ENCODE results near the gene ACTL6A.

- TF ChIP-seq CTCF (IDR thresholded peaks at IDR 0.05 in 4 of 5, conservative IDR thresholded peaks at IDR 0.05 in 1 of 5) (no peak), POLR2A (IDR thresholded peaks at IDR 0.05) (no peak)
These were observed 11.2 kb upstream of the ACTL6A start for GRCh38 chr3:179551349-179552105.

Measured in gastrocnemius medialis (tissue), 4 donors.